HFF-Myc (cell line): ENCODE measurements around the gene EPB41L4B.
A peak's percentile ranks its signal among the peaks of the same experiment; 100 is the strongest.

ENCODE experiments used
- DNase-seq: peaks from one replicate; pipeline ENCODE4 v3.0.0-alpha.2; 2011; ENCODE audit warnings: low read depth; ENCODE audit errors: extremely low read depth
- H3K4me3 ChIP-seq: replicated peaks from 2 replicates; pipeline ENCODE4 v1.5.1; 2011; ENCODE audit warnings: low read depth, mild to moderate bottlenecking, control low read depth, low read length
- TF ChIP-seq, protein P1 (sequence below): IDR thresholded peaks from 2 replicates; pipeline ENCODE4 v1.5.1; 2012; ENCODE audit warnings: mild to moderate bottlenecking, low read depth, low read length, control low read depth; ENCODE audit errors: missing control alignments

Gene EPB41L4B

DNA sequence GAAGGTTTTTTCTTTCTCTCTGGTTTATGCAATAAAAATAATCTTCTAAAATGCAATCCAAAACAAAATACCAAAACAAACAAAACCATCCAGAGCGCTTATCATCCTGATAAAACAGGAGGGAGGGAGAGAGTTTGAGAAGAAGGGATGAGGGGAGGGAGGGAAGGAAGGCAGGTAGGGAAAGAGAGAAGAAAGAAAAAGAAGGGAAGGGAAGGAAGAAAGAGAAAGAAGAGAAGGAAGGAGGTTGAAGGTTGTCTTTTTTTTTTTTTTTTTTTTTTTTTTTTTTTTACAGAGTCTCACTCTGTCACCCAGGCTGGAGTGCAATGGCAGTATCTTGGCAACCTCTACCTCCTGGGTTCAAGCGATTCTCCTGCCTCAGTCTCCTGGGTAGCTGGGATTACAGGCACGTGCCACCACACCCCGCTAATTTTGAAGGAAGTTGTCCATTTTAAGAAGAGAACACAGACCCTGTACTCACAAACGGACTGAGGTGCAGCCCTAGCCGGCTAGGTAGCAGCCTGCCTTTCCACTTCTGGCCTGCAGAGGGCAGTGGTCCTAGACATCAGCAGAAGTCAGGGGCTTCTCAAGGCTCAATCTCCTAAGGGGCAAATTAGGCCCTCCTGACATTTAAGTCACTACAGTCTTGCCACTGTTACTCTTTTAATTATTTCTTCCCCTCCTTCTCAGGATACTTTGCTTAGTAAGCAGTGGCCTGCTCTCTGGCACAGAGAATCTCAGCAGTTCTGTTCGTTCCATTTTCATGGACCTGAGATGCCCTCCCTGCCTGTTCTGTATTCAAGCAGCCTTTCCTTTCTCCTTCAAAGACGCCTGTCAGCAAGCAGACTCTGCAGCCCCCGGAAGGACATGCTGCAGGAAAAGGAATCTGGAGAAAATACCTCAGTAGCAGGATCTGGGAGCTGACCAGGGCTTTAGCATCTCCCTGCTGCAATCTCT, 76.4 kb downstream of the EPB41L4B start:
- TF ChIP-seq, protein P1, sequence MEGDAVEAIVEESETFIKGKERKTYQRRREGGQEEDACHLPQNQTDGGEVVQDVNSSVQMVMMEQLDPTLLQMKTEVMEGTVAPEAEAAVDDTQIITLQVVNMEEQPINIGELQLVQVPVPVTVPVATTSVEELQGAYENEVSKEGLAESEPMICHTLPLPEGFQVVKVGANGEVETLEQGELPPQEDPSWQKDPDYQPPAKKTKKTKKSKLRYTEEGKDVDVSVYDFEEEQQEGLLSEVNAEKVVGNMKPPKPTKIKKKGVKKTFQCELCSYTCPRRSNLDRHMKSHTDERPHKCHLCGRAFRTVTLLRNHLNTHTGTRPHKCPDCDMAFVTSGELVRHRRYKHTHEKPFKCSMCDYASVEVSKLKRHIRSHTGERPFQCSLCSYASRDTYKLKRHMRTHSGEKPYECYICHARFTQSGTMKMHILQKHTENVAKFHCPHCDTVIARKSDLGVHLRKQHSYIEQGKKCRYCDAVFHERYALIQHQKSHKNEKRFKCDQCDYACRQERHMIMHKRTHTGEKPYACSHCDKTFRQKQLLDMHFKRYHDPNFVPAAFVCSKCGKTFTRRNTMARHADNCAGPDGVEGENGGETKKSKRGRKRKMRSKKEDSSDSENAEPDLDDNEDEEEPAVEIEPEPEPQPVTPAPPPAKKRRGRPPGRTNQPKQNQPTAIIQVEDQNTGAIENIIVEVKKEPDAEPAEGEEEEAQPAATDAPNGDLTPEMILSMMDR: peak; percentile 95
- peak; percentile 29 for DNase-seq
- H3K4me3 ChIP-seq: no peak overlapping the region

DNA sequence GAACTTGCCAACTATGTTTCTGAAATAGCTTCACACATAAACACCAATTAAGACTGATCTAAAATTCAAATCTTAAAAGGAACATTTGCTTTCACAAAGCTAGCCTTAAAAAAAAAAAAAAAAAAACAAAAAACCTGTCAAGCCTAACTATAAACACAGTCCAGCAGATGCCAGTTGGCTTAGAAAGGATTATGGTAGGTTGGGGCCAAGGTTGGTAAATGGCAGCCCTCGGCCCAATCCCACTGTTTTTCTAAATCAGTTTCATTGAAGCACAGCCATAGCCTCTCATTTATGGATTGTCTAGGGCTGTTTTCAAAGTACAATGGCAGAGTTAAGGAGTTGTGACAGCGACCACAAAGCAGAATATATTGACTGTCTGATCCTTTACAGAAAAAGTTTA, 78.1 kb downstream of the EPB41L4B start:
- no peak for DNase-seq
- H3K4me3 ChIP-seq: no peak overlapping the region
- TF ChIP-seq, protein P1: no peak

DNA sequence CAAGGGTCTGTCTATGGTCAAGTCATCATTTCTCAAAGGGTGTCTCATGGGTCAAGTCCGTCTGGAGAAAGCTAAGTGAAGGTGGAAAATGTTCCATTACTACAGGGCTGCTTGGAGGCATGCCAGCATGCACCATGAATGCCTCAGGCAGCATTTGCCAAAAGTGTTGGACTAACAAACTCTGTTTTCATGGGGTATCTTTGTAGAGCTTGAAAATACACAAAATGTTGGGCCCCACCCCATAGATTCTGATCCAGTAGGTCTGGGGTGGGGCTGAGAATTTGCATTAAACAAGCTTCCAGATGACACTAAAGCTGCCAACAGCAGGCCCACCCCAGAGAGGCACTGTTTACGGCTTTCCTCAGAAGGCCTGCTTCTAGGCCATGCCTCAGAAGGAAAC, 78.8 kb downstream of the EPB41L4B start:
- TF ChIP-seq, protein P1: no peak

DNA sequence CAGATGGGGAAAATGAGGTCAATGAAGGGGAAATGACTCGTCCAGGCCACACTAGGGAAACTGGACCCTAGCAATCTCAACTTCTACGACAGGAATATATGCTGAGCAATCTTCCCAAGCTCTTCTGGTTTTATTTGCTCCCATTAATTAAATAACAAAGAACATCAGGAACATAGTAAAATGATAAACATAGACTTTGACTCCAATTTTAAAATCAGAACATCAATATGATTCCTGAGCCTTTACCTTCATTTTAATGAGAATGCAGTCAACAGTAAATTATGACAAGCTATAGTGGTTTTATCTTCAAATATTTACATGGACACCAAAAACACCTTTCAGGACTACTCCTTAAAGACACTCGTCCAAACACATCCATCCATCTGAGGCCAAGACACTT, 79.7 kb downstream of the EPB41L4B start:
- no peak overlapping the region for H3K4me3 ChIP-seq
- TF ChIP-seq, protein P1: no peak
- no peak for DNase-seq

More for the DNA sequence above, 78.8 kb downstream of the EPB41L4B start:
- no peak overlapping the region for H3K4me3 ChIP-seq
- DNase-seq: no peak

DNA sequence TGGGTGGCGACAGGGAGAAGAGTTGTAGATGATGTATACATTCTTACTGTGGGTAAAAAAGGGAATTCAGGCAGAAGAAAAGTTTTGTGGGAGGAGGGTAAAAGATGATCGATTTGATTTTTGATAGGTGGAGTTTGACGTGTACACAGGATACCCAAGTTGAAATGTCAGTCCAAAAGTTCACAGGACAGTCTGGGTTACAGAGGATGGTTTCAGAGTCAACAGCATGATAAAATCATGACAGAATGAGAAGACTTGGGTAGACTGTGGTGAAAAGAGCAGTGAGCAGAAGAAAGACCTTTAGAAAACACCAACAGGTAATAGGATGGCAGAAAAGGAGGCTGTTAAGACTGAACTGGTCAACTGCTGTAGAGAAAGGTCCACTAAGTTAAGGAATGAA, 81.6 kb downstream of the EPB41L4B start:
- TF ChIP-seq, protein P1: no peak
- H3K4me3 ChIP-seq: no peak overlapping the region
- DNase-seq: no peak

DNA sequence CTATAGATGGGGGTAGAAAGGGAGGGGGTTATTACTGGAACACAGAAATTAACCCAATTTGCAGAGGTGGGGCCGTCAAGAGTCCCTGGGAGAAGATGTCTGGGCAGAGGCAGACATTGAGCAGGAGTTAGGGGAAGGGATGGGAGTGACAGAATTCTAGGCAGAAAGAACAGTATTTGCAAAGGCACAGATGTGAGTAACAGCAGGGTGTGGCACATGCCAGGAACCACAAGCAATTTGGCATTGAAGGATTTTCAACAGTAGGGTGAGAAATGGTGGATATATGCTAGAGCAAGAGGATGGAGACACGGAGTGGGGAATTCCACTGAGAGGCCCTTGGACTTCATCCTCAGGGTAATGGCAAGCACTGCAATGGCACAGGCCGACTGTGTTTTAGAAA, 82.2 kb downstream of the EPB41L4B start:
- no peak for DNase-seq
- no peak overlapping the region for H3K4me3 ChIP-seq
- TF ChIP-seq, protein P1: no peak
